Measurements from ENCODE around the gene ADAMTS10.

ADAMTS10 gene

GRCh38 chr19:8552810-8553209 is 57.7 kb downstream of the ADAMTS10 start:
- no peak for DNase-seq

DNA sequence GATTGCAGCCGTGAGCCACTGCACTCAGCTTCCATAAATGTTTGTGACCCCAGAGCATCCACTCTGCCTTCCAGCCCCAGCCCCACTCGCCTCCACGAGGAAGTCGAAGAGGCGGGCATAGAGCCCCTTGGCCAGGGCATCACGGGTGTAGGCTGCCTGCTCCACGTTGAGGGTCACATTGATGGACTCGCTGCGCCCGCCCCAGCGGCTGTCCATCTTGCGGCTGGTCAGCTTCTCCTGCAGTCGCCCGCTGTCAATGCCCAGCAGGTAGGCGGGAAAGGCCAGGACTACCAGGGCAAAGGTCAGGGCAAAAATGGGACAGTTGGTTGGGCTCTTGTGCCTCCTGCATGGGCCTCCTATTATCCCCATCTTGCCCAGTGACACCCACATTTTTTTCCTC is 60.4 kb downstream of the ADAMTS10 start:
- no peak for DNase-seq

- DNase-seq = no peak
Observed at GRCh38 chr19:8545743-8546142, 64.8 kb downstream of the ADAMTS10 start.

- no peak for DNase-seq
Observed at GRCh38 chr19:8544168-8544567, 66.3 kb downstream of the ADAMTS10 start.

DNA sequence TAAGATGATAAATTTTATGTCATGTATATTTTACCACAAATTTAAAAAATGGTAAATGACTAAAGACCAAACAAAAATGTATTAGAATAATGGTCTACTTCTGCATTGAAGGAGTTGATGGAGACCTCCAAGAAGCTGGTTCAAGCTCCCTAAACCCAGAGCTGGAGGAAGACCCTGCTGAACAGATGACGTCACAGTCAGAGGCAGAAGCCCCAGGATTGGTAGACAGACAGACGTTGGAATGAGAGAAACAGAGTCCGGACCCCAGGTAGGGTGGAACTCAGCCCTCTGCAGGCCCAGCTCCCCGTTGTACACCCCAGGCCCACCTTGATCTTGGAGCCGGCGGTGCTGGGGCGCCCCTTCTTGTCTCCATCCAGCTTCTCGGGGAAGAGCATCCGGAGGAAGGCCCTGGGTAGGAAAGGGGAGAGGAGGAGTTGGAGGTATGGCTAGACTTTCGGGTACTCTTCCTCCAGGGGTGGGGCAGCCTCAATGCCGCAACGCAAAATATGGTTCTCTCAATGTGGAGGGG is 70.8 kb downstream of the ADAMTS10 start:
- DNase-seq = no peak

- DNase-seq = no peak
Observed at GRCh38 chr19:8537099-8537498, 73.4 kb downstream of the ADAMTS10 start.

DNA sequence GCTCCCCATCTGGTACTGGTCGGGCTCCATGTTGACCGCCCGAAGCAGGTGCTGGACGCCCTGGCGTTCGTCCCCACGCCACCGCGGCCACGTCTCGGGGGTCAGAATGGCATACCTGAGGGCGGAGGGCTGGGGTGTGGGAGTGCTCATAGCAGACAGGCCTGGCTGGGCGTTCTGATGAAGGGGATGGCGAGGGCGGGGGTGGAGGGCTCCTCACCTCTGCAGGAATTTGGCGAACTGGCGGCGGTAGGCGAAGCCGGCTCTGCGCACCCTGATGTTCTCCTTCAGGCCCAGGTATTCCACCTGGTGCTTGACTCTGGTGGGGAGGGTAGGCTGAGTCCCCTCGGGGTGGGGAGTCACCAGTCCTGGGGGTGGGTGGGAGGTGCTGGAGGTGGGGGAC is 74.2 kb downstream of the ADAMTS10 start:
- no peak for DNase-seq

- DNase-seq = no peak
Observed at GRCh38 chr19:8532225-8532624, 78.3 kb downstream of the ADAMTS10 start.

DNA sequence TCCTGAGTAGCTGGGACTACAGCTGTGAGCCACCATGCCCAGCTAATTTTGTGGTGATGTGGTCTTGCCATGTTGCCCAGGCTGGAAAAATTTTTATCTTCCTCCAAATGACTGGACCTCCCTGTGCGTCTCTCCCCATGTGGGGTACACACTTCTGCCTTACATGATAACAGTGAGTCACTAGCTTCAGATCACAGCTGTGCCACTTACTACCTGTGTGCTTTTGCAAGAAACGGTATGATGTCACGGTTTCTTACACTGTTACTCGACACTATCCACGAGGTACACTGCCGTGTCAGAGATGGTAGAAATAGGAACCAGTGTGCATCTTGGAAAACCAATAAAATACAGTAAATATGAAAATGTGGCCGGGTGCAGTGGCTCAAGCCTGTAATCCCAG is 79.0 kb downstream of the ADAMTS10 start:
- no peak for DNase-seq

All from amniotic stem cell (primary cell).